Measurements from ENCODE around the gene NR3C2. TPM values are rescaled to one million over a fixed set of nuclear protein-coding genes. Genes with fewer than 3 reads are reported as not detected.
A peak's percentile ranks its signal among the peaks of the same experiment; 100 is the strongest.

The NR3C2 gene
- total RNA-seq, 1 donor from 2014 or later = 11.5 TPM

DNA sequence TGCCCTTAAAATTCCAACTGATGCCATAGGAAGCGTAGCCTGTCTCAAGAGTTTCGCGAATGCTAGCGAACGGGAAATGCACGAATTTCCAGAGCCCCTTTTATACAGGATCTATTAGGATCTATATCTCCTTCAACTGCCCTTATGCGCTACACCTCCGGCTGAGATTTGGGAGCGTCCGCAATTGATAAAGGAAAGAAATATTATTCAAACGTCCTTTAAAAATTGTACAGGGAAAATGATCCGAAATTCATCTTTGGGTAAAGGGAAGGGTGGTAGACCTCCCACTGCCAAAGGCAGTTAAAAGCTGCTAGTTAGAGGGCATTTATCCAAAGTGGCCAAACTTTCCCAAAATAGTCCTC lies 609 bp downstream of the NR3C2 start:
- H3K36me3 Mint-ChIP-seq = no peaks in the 10 kb centered on the region
- TF ChIP-seq, protein P1, sequence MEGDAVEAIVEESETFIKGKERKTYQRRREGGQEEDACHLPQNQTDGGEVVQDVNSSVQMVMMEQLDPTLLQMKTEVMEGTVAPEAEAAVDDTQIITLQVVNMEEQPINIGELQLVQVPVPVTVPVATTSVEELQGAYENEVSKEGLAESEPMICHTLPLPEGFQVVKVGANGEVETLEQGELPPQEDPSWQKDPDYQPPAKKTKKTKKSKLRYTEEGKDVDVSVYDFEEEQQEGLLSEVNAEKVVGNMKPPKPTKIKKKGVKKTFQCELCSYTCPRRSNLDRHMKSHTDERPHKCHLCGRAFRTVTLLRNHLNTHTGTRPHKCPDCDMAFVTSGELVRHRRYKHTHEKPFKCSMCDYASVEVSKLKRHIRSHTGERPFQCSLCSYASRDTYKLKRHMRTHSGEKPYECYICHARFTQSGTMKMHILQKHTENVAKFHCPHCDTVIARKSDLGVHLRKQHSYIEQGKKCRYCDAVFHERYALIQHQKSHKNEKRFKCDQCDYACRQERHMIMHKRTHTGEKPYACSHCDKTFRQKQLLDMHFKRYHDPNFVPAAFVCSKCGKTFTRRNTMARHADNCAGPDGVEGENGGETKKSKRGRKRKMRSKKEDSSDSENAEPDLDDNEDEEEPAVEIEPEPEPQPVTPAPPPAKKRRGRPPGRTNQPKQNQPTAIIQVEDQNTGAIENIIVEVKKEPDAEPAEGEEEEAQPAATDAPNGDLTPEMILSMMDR (conservative IDR thresholded peaks at IDR 0.05) = peak; percentile 22
- H3K4me3 Mint-ChIP-seq = peak overlapping the region; percentile 98
- no peak for DNase-seq (ENCODE audit: extremely low spot score, unreplicated experiment)
- H3K9me3 Mint-ChIP-seq = no peaks in the 10 kb centered on the region
- no peaks in the 10 kb centered on the region for H3K4me1 Mint-ChIP-seq (ENCODE audit: unreplicated experiment)
- peaks cover 73% of the 10 kb centered on the region for H3K27me3 Mint-ChIP-seq
- peak overlapping the region; percentile 82 for H3K27ac Mint-ChIP-seq

DNA sequence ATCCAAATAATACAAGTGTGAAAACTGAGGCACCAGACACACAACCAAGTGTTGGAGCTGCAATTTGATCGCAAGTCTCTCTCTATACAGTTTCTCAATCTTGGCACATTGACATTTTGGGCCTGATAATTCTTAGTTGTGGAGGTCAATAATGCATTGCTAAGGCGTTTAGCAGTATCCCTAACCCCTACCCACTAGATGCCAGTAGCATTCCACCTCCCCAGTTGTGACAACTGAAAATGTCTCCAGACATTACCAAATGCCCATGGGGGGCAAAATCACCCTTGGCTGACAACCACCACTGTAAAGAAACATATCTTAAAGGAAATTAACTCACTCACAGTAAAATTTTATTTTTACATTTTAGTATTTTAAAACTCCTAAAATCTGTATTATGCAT lies 4.2 kb downstream of the NR3C2 start:
- H3K27me3 Mint-ChIP-seq = peaks cover 59% of the 10 kb centered on the region
- H3K36me3 Mint-ChIP-seq = peaks cover 5% of the 10 kb centered on the region
- no peak overlapping the region for H3K4me3 Mint-ChIP-seq
- no peak for DNase-seq (ENCODE audit: extremely low spot score, unreplicated experiment)
- no peaks in the 10 kb centered on the region for H3K9me3 Mint-ChIP-seq
- peaks cover 4% of the 10 kb centered on the region for H3K4me1 Mint-ChIP-seq (ENCODE audit: unreplicated experiment)
- TF ChIP-seq, protein P1 (conservative IDR thresholded peaks at IDR 0.05) = no peak
- H3K27ac Mint-ChIP-seq = no peak overlapping the region

DNA sequence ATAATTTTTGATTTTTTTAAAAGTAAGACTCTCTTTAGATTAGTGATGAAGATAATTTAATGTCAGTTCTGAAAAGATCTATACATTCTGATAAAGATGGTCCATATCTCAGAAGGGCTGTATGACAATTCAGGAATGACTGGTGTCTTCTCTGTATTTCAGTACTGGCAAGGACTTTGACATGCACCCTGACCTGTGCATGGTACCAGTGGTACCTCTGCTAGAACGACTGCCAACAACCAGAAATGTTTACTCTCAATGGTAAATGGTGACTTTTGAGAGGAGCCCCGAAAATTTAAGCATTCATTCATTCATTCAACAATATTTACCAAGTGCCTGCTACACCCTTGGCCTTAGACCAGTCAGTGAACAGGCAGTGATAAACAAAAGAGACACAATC lies 4.8 kb downstream of the NR3C2 start:
- Mint-ChIP-seq H3K36me3 (peaks cover 5% of the 10 kb centered on the region), H3K27me3 (peaks cover 53% of the 10 kb centered on the region)

DNA sequence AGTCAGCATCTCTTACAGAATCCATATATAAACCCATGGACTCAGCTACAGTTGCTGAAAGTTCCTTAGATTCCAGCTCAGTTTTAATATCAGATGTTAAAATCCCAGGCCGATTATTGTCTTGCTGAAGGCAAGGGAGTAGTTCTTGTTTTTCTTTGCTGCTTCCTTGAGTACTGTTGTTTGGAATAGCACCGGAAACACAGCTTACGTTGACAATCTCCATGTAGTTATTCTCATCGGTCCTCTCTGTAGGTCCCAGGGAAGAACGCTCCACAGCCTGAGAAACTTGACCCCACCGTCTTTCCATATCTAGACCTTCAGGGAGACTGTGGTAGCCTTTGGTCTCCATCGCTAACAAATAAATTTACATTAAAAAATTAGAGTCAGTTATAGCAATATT lies 5.7 kb downstream of the NR3C2 start:
- Mint-ChIP-seq H3K4me3 (no peak overlapping the region), H3K9me3 (no peaks in the 10 kb centered on the region), H3K4me1 (ENCODE audit: unreplicated experiment) (peaks cover 5% of the 10 kb centered on the region), H3K27me3 (peaks cover 44% of the 10 kb centered on the region), H3K36me3 (peaks cover 5% of the 10 kb centered on the region), H3K27ac (no peak overlapping the region)
- no peak for DNase-seq (ENCODE audit: extremely low spot score, unreplicated experiment)
- TF ChIP-seq, protein P1 (conservative IDR thresholded peaks at IDR 0.05) = no peak

More for the DNA sequence above, 4.8 kb downstream of the NR3C2 start:
- Mint-ChIP-seq H3K4me1 (ENCODE audit: unreplicated experiment) (peaks cover 4% of the 10 kb centered on the region), H3K27ac (no peak overlapping the region), H3K4me3 (no peak overlapping the region), H3K9me3 (no peaks in the 10 kb centered on the region)
- TF ChIP-seq, protein P1 (conservative IDR thresholded peaks at IDR 0.05) = no peak
- no peak for DNase-seq (ENCODE audit: extremely low spot score, unreplicated experiment)

- Mint-ChIP-seq H3K4me1 (ENCODE audit: unreplicated experiment) (peaks cover 8% of the 10 kb centered on the region), H3K27ac (no peak overlapping the region), H3K4me3 (no peak overlapping the region), H3K27me3 (peaks cover 37% of the 10 kb centered on the region), H3K9me3 (no peaks in the 10 kb centered on the region), H3K36me3 (peaks cover 5% of the 10 kb centered on the region)
- no peak for DNase-seq (ENCODE audit: extremely low spot score, unreplicated experiment)
- TF ChIP-seq, protein P1 (conservative IDR thresholded peaks at IDR 0.05) = no peak
Observed at GRCh38 chr4:148435654-148436406, 6.4 kb downstream of the NR3C2 start.

Data from type B pancreatic cell (in vitro differentiated cells).